HG03095 (cell line): ENCODE measurements around the gene TIMMDC1.
A peak's percentile ranks its signal among the peaks of the same experiment; 100 is the strongest.

ENCODE experiments used
- ATAC-seq: cut with Tn5 transposase; IDR thresholded peaks from one replicate; pipeline ENCODE4 v1.9.1; 2021; ENCODE audit warnings: moderate library complexity; ENCODE audit not compliant: unreplicated experiment

Gene TIMMDC1, protein sequence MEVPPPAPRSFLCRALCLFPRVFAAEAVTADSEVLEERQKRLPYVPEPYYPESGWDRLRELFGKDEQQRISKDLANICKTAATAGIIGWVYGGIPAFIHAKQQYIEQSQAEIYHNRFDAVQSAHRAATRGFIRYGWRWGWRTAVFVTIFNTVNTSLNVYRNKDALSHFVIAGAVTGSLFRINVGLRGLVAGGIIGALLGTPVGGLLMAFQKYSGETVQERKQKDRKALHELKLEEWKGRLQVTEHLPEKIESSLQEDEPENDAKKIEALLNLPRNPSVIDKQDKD

DNA sequence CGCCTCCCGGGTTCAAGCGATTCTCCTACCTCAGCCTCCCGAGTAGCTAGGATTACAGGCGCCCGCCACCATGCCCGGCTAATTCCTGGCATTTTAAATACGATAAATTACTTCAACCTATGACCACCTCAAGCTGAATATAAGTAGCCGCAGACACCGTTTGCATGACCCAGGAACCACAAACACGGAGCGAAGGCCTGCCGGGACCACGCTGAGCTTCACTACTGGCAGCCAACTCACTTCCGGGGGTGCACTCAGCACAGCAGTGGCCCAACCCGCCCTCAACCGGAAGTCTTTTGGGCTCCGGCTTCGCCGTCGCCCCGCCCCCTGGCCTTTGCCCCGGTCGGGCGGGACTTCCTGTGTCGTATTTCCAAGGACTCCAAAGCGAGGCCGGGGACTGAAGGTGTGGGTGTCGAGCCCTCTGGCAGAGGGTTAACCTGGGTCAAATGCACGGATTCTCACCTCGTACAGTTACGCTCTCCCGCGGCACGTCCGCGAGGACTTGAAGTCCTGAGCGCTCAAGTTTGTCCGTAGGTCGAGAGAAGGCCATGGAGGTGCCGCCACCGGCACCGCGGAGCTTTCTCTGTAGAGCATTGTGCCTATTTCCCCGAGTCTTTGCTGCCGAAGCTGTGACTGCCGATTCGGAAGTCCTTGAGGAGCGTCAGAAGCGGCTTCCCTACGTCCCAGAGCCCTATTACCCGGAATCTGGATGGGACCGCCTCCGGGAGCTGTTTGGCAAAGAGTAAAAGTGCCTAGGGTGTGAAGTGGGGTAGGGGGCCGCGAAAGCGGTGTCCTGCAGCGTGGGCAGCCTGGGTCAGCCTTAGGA lies at the start of gene TIMMDC1:
TSS of gene TIMMDC1 (plus strand) at position 362 of the 826 bp plus-strand sequence. CDS start at position 549, 187 bp downstream.
- ATAC-seq = peak; percentile 99

DNA sequence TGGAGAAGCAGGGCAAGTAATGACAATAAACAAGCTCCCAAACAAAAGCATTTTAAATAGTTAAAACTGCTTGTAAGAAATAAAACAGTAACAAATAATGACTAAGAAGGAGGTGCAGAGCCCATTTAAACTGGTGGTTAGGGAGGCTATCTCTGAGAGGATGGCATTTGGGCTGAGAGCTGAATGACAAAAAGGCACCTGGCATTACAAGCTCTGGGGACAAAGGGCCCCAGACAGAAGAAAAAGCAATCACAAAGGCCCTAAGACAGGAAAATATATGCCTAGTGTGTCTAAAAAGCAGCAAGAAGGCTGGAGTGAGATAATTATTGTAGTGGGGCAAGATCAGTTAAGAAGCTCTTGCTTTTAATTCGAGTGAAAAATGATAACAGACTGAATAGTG lies 44.5 kb upstream of the TIMMDC1 start:
- no peak for ATAC-seq

DNA sequence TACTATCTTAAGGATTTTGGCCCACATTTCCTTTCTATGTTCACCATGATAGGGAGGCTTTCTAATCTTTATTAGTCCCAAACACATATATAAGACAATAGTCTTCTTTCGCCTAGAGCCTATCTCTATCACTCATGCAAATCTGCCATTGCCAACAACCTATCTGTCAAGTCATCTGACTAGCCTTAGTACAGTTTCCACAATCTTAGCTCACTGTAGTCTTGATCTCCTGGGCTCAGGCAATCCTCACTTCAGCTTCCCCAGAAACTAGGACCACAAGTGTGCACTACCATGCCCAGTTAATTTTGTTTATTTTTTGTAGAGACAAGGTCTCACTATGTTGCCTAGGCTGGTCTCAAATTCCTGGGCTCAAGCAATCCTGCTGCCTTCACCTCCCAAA lies 41.9 kb upstream of the TIMMDC1 start:
- no peak for ATAC-seq

DNA sequence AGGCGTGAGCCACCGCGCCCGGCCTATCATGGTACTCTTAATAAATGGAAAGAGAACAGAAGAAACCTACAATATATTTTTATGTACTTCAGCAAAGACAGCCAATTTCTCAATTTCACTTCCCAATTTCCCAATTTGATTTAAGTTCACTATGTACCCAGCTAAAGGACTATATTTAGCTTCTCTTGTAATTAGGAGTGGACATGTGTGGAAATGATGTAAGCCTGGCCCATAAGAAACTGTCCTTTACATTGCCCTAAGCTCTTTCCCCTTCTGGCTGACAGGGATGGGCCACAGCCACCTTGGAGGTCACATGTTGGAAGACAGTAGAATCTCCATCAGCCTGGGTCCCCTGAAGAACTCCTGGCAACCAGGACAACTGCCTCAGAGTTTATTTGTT lies 41.1 kb upstream of the TIMMDC1 start:
- no peak for ATAC-seq

DNA sequence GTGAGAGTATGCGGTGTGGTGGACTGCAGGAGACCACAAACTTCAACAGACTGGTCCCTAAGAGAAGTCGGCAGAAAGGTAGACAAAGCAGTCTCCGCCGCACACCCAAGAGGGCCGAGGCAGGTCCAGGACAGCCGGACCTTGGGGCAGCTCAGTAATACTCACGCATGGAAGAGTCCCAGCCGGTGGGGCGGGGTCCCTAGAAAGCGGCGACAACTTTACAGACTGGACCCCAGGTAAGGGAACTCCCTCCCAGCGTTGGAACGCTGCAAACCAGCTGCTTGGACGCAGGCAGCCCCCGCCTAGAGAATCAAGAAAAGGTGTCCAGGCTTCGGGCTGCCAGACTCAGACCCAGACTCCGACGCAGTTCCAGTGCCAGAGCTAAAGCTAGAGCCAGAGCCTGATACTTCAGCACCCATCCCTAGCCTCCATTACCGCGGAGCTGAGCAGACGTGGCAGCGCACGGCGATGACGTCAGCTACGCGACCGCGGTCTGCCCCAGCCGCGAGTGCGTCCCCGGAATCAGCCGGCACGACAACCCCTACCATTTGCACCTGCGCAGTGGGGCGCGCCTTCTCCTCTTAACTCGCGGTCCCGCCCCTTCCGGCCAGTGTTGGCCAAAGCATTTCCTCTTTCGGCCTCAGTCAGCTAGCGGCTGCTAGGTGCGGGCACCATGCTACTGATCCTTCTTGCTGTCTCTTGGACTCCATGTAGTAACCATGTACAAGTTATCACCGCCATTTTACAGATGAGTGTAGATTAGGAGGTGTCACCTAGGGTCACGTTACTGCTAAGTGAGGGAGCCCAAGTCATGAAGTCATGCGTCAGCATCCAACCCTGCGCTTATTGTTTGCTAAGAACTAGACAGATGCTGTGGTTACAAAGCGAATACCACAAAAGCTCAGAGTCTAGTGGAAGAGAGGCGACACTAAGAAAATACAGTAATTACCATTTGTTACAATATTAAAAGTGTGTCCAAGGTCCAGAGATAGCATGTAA lies 34.9 kb upstream of the TIMMDC1 start, which contains the start of gene TMEM39A:
TSS of gene TMEM39A (minus strand) at position 445 of the 999 bp plus-strand sequence. CDS start 1,541 bp downstream, outside the sequence.
- peak; percentile 90 for ATAC-seq

DNA sequence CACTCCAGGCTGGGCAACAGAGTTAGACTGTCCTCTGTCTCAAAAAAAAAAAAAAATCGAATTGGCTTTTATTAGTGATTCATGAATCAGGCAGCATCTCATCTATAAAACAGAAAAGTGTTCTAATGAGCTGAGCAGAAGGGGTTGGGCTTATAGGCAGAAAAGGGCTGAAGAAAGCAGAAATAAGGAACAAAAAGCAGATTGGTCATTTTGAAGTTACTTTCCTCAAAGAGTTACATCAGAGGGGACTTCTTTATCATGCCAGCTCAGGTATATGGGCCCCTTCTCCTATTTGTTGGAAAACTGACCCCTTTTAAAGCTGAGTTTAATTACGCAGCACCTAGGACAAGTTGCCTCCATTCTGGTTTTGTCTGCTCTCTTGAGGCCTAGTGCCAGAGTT lies 30.3 kb upstream of the TIMMDC1 start:
- no peak for ATAC-seq

DNA sequence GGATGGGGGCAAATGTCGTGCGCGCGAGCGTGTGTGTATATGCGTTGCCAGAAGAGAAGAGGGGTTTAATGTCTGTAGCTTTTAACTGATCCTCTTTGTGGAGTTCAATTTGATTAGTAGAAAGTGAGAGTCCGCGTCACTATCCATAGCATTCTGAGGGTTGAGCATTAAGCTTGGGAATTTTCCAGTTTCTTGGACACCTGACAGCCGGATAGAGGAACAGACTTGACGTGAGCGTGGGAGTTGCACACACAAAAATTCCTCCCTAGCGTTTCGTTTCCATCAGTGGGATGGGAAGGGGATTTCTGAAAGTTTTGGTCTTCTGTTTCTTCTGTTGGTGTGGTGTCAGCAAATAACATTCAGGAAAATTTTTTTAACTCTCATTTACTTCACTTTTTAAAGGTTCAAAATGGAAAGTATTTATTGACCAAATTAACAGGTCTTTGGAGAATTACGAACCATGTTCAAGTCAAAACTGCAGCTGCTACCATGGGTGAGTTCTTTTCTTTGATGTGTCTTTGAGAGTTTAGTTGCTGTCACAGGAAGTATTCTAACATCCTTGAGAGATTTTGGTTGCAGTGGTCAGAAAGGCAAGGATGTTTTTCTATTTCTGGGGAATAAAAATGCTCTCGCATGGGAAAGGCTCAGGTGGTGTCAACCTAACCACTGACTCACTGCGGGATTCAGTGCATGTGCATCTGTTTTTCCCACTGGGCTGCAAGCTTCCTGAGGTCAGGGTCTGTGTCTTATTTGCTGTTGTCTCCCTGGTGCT lies 28.7 kb upstream of the TIMMDC1 start:
- ATAC-seq = no peak

DNA sequence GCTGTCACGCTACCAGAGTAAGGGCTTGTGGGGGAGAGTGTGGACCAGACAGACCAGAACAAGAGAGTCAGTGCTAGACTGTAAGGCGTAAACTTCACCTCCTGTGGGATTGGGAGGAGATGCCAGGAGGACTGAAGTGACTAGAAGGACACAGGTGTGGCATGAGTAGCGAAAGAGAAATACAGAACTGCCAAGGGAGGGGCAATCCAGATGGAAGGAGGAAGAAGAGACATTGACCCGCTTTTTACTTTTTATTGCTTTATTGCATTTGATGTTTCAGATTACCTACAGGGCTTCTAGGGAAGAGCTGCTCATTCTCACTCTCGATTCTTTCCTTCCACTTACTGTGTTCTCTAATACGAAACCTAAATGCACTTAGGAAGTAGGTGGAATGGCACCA lies 27.5 kb upstream of the TIMMDC1 start:
- no peak for ATAC-seq

DNA sequence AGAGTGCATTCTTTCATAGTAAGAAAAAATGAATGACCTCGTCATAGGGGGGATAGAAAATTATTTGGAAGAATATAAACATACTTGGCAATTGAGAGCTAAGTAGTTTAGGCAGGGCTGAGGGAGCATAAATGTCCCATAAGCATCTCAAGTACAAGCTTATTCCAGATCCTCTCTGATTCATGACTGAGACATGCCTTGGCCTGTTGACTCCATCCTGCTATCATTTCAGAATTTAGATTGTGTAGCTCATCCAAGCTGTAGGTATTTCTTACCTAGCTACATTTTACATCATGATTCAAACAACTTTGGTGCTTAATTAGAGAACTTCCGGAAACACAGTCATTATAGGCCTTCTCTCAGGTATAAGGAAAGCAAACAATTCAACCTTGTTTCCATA lies 17.3 kb upstream of the TIMMDC1 start:
- no peak for ATAC-seq

DNA sequence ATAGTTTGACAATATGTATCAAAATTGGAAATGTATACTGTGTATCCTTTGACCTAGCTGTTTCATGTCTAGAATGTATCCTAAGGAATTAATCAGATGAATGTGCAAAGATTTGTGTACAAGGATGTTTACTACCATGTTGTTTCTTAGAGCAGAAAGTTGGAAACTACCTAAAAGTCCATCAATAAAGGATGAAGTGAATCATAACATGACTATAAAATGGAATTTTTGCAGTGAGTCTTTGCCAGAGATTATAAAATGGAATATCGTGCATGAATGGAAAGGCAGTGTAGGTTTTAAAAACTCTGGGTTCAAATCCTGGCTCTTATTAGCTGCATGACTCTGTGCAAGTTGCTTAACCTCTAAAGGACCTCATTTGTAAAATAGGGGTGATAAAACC lies 15.2 kb upstream of the TIMMDC1 start:
- ATAC-seq = no peak

DNA sequence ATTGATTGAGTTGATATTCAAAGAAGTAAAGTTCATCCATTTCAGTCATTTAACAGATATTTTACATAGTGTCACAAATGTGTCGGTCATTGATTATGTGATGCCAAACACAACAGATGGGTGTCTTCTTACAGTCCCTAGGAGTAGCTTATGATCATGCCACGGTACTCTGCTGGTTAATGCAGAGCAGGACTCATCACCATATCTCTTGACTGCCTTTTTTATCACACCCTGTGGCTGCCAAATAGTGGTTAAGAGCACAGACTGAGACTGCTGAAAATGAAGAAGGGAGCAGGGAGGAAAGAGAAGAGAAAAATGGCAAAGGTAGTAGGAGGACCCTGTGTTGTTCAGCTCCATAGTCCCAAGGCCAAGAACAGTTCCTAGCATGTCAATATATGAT lies 12.8 kb upstream of the TIMMDC1 start:
- no peak for ATAC-seq

DNA sequence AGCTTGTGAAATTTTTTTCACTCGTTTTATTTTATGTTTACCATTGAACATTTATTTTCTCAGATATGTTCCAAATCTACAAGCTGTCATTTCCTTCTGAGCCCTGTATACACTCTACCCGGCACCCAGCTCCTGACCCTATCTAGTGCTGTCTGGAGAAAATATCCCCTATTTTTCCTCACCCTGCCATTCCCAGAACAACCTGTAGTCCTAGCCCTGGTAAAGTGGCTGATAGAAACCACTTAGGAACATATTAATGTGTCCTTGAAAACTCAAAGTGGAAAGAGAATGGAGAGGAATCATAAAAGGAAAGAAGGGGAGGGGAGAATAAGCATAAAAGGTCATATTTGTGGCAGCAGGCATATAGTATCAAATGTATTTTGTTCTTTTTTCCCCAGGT lies 8.2 kb upstream of the TIMMDC1 start:
- ATAC-seq = no peak

DNA sequence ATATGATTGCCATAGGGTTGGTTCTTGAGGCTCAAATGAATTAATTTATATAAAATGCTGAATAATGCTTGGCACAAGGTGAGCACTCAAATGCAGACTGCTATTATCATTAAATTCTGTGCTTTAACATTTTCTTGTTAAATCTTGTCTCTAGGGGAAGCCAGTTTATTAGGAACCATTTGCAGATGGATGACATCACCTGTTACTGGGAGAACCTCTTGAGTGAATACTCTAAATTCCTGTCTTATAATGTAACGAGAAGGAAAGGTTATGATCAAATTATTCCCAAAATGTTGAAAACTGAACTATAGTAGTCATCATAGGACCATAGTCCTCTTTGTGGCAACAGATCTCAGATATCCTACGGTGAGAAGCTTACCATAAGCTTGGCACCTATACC lies 6.2 kb upstream of the TIMMDC1 start:
- ATAC-seq = no peak

DNA sequence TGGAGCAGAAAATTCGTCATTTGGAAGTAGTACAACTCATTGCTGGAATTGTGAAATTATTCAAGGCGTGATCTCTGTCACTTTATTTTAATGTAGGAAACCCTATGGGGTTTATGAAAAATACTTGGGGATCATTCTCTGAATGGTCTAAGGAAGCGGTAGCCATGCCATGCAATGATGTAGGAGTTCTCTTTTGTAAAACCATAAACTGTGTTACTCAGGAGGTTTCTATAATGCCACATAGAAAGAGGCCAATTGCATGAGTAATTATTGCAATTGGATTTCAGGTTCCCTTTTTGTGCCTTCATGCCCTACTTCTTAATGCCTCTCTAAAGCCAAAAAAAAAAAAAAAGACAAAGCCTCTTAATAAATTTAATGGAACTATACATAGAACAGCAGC lies 5.5 kb upstream of the TIMMDC1 start:
- no peak for ATAC-seq

DNA sequence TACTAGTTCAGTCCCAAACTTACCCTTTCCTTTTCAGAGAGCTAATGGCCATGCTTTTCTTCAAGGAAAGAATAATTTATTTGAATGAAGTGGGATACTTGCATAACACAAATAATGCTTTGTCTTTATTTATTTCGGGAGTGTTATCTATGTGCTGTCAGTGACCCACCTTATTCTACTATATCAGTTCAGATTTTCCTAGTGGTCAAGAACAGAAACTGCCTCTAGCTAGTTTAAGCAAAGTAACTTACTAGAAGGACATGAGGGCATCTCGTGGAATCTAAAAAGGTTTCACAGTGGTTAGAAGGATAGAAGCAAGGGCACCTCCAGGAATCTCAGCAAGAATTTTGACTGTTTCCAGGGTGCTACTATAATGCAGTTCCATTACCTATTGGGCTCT lies 3.8 kb upstream of the TIMMDC1 start:
- no peak for ATAC-seq

DNA sequence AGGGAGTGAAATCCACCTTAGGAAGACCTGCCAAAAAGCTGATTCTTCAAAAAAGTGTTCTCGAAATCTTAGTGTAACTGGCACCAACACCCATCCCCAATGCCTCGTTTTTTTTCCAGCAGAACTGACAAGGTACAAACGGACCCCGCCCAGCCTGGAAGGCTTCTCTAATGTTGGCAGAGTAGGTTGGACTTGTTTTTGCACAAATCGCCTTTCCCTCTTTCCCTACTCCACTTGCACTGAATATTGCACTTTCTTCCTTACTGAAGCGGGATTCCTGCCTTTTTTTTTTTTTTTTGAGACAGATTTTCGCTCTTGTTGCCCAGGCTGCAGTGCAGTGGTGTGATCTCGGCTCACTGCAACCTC lies 544 bp upstream of the TIMMDC1 start:
- ATAC-seq = no peak

DNA sequence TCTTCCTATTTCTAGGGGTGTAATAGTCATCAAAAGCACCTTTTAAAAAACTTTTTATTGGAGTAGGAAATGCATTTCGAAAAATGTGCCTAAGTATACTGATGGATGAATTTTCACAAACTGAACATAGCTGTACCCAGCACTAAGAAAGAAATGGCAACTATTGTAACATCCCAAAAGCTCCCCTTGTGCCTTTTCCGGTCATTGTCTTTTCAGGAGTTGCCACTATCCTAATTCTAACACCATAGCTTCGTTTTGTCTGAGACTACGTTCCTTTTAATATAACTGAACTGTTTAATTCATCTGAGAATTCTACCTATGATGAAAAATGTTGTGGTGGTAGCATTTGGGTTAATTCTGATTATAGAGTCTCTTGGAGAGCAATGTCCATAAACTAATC lies 1.9 kb downstream of the TIMMDC1 start:
- ATAC-seq = no peak

DNA sequence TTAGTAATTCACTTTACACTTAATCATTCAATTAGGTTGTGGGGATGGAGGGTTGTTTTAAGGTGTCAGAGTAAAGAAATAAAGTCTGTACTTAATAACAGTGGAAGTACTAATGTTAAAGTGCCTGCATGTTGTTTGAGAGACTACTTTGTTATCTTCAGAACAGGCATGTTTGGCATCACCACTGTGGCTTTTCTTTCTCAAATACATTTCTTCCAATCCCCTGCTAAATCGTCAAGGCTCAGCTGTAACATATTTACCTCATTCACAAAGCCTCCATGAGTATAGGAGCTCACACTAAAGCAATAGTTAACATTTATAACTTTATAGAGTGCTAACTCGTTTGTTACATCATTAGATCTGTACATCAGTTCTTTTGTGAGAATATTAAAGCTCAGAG lies 2.6 kb downstream of the TIMMDC1 start:
- ATAC-seq = no peak

DNA sequence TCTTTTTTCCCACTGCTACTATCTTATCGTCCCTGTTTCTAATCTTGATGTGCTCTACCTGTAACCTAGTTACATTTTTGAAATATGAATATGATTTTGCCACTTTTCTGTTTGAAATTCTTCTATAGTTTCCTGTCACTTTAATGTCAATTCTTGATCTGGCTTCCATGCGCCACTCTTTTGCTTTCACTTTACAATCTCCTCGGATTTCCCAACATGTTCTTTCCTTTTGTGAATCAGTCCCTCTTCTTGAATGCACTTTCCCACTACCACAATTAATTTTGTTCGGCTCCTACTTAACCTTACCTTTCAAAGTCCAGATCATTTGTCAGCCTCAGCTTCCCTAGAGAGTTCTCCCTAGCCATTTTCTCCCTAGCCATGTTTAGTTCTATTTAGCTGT lies 8.3 kb downstream of the TIMMDC1 start:
- no peak for ATAC-seq

DNA sequence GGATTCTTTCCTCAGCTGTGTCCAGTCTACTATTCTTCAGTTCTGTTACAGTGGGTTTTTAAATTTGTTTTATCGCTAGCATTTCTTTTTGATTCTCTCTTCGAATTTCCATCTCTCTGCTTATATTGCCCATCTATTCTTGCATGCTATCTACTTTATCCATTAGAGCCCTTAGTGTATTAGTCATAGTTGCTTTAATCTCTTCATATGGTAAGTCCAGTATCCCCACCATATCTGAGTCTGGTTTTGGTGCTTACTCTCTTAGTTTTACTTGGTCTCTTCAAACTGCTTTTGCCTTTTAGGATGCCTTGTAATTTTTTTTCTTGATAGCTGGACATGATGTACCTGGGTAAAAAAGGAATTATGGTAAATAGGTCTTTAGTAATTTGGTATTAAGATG lies 9.1 kb downstream of the TIMMDC1 start:
- no peak for ATAC-seq
